ENCODE results near the gene SMIM33.
A peak's percentile ranks its signal among the peaks of the same experiment; 100 is the strongest.
"Not testable (repeated sequence)": the region's sequence is repeated elsewhere in the genome, so short reads cannot be mapped to it uniquely, and the experiment has no call there.

SMIM33 gene

GRCh38 chr5:139457241-139457640 is 13.6 kb upstream of the SMIM33 start:
- DNase-seq (ENCODE audit: low spot score), result no peak

- no peak for DNase-seq (ENCODE audit: low spot score)
Observed at GRCh38 chr5:139457653-139458306, 13.0 kb upstream of the SMIM33 start.

- DNase-seq (ENCODE audit: low spot score), result no peak
Observed at GRCh38 chr5:139458580-139459407, 12.0 kb upstream of the SMIM33 start.

GRCh38 chr5:139459451-139459934 is 11.3 kb upstream of the SMIM33 start:
- no peak for DNase-seq (ENCODE audit: low spot score)

GRCh38 chr5:139460455-139460854 is 10.3 kb upstream of the SMIM33 start:
- no peak for DNase-seq (ENCODE audit: low spot score)

- no peak for DNase-seq (ENCODE audit: low spot score)
Observed at GRCh38 chr5:139461176-139461575, 9.6 kb upstream of the SMIM33 start.

GRCh38 chr5:139461698-139462097 is 9.1 kb upstream of the SMIM33 start:
- no peak for DNase-seq (ENCODE audit: low spot score)

GRCh38 chr5:139462586-139463276 is 8.1 kb upstream of the SMIM33 start, which contains the start of gene ECSCR:
Gene ECSCR, minus strand, starts transcription at chr5:139462743. Its CDS starts 73 bp downstream, at chr5:139462670.
- peak; percentile 22 for DNase-seq (ENCODE audit: low spot score)

GRCh38 chr5:139468421-139468931 is 2.3 kb upstream of the SMIM33 start:
- no peak for DNase-seq (ENCODE audit: low spot score)

- no peak for DNase-seq (ENCODE audit: low spot score)
Observed at GRCh38 chr5:139472386-139473030, 1.7 kb downstream of the SMIM33 start.

GRCh38 chr5:139473105-139473504 is 2.3 kb downstream of the SMIM33 start:
- DNase-seq (ENCODE audit: low spot score), result no peak

GRCh38 chr5:139473565-139473964 is 2.8 kb downstream of the SMIM33 start:
- DNase-seq (ENCODE audit: low spot score), result peak; percentile 18

GRCh38 chr5:139474890-139475791 is 4.3 kb downstream of the SMIM33 start:
- no peak for DNase-seq (ENCODE audit: low spot score)

GRCh38 chr5:139475865-139476617 is 5.2 kb downstream of the SMIM33 start:
- DNase-seq (ENCODE audit: low spot score), result no peak

- DNase-seq (ENCODE audit: low spot score), result not testable (repeated sequence)
Observed at GRCh38 chr5:139478657-139479423, 8.0 kb downstream of the SMIM33 start.

- DNase-seq (ENCODE audit: low spot score), result not testable (repeated sequence)
Observed at GRCh38 chr5:139479729-139480128, 8.9 kb downstream of the SMIM33 start.

- peak; percentile 8 for DNase-seq (ENCODE audit: low spot score)
Observed at GRCh38 chr5:139481122-139481533, 10.3 kb downstream of the SMIM33 start.

GRCh38 chr5:139481580-139482049 is 10.8 kb downstream of the SMIM33 start:
- peak; percentile 9 for DNase-seq (ENCODE audit: low spot score)
